ENCODE measurements around the gene LAIR1. TPM values are rescaled to one million over a fixed set of nuclear protein-coding genes. Genes with fewer than 3 reads are reported as not detected.

LAIR1 gene
- total RNA-seq, 1 donor from 2014 or later, result not detected

- Mint-ChIP-seq H3K9me3 (no peaks in the 10 kb centered on the region), H3K27me3 (no peaks in the 10 kb centered on the region), H3K4me1 (ENCODE audit: unreplicated experiment) (no peaks in the 10 kb centered on the region), H3K4me3 (no peak overlapping the region), H3K27ac (no peak overlapping the region), H3K36me3 (no peaks in the 10 kb centered on the region)
- no peak for TF ChIP-seq CTCF (conservative IDR thresholded peaks at IDR 0.05)
- no peak for DNase-seq (ENCODE audit: extremely low spot score, unreplicated experiment)
Measured at GRCh38 chr19:54355675-54356074, 9.1 kb downstream of the LAIR1 start.

- no peak overlapping the region for H3K27ac Mint-ChIP-seq
Measured at GRCh38 chr19:54354761-54355160, 10.0 kb downstream of the LAIR1 start.

GRCh38 chr19:54352546-54352945 lies 12.2 kb downstream of the LAIR1 start:
- H3K9me3 Mint-ChIP-seq, result no peaks in the 10 kb centered on the region
- H3K27me3 Mint-ChIP-seq, result peaks cover 16% of the 10 kb centered on the region
- H3K4me3 Mint-ChIP-seq, result no peak overlapping the region
- H3K36me3 Mint-ChIP-seq, result no peaks in the 10 kb centered on the region
- H3K4me1 Mint-ChIP-seq (ENCODE audit: unreplicated experiment), result no peaks in the 10 kb centered on the region
- no peak for DNase-seq (ENCODE audit: extremely low spot score, unreplicated experiment)
- H3K27ac Mint-ChIP-seq, result no peak overlapping the region
- no peak for TF ChIP-seq CTCF (conservative IDR thresholded peaks at IDR 0.05)

More at GRCh38 chr19:54354761-54355160, 10.0 kb downstream of the LAIR1 start:
- no peak for DNase-seq (ENCODE audit: extremely low spot score, unreplicated experiment)
- Mint-ChIP-seq H3K36me3 (no peaks in the 10 kb centered on the region), H3K4me1 (ENCODE audit: unreplicated experiment) (no peaks in the 10 kb centered on the region), H3K4me3 (no peak overlapping the region), H3K9me3 (no peaks in the 10 kb centered on the region), H3K27me3 (peaks cover 5% of the 10 kb centered on the region)
- TF ChIP-seq CTCF (conservative IDR thresholded peaks at IDR 0.05), result no peak

- Mint-ChIP-seq H3K4me1 (ENCODE audit: unreplicated experiment) (no peaks in the 10 kb centered on the region), H3K9me3 (no peaks in the 10 kb centered on the region), H3K36me3 (no peaks in the 10 kb centered on the region), H3K27ac (no peak overlapping the region), H3K27me3 (peaks cover 17% of the 10 kb centered on the region), H3K4me3 (no peak overlapping the region)
- no peak for TF ChIP-seq CTCF (conservative IDR thresholded peaks at IDR 0.05)
- no peak for DNase-seq (ENCODE audit: extremely low spot score, unreplicated experiment)
Measured at GRCh38 chr19:54352041-54352440, 12.7 kb downstream of the LAIR1 start.

- Mint-ChIP-seq H3K36me3 (no peaks in the 10 kb centered on the region), H3K4me1 (ENCODE audit: unreplicated experiment) (no peaks in the 10 kb centered on the region), H3K27ac (no peak overlapping the region), H3K4me3 (no peak overlapping the region), H3K9me3 (no peaks in the 10 kb centered on the region), H3K27me3 (peaks cover 17% of the 10 kb centered on the region)
- DNase-seq (ENCODE audit: extremely low spot score, unreplicated experiment), result no peak
- TF ChIP-seq CTCF (conservative IDR thresholded peaks at IDR 0.05), result no peak
Measured at GRCh38 chr19:54351474-54351873, 13.3 kb downstream of the LAIR1 start.

- Mint-ChIP-seq H3K4me3 (no peak overlapping the region), H3K27me3 (peaks cover 17% of the 10 kb centered on the region), H3K36me3 (no peaks in the 10 kb centered on the region), H3K4me1 (ENCODE audit: unreplicated experiment) (no peaks in the 10 kb centered on the region), H3K27ac (no peak overlapping the region), H3K9me3 (no peaks in the 10 kb centered on the region)
- no peak for TF ChIP-seq CTCF (conservative IDR thresholded peaks at IDR 0.05)
- no peak for DNase-seq (ENCODE audit: extremely low spot score, unreplicated experiment)
Measured at GRCh38 chr19:54345938-54346386, 18.8 kb downstream of the LAIR1 start.

Data from type B pancreatic cell (in vitro differentiated cells).